ENCODE measurements around the gene AGPAT3.

Gene AGPAT3

DNA sequence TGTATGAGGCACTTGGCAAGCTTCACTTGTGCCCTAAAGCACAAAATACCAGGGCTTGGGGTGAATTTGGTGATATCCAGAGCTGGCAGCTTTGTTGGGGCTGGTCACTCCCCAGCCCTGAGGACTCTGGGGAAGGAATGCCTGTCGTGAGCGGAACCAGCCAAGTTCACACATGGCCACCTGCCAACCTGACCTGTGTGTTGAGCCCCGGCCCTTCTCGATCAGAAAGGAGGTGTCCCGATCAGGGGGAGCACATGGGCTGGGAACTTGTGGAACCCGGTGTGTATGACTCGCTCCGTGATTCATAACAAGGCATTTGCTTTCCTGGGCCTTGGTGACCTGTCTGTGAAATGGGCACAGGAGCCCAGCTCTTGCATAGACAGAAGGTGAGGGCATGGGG is 43.1 kb downstream of the AGPAT3 start:
- DNase-seq: no peak

DNA sequence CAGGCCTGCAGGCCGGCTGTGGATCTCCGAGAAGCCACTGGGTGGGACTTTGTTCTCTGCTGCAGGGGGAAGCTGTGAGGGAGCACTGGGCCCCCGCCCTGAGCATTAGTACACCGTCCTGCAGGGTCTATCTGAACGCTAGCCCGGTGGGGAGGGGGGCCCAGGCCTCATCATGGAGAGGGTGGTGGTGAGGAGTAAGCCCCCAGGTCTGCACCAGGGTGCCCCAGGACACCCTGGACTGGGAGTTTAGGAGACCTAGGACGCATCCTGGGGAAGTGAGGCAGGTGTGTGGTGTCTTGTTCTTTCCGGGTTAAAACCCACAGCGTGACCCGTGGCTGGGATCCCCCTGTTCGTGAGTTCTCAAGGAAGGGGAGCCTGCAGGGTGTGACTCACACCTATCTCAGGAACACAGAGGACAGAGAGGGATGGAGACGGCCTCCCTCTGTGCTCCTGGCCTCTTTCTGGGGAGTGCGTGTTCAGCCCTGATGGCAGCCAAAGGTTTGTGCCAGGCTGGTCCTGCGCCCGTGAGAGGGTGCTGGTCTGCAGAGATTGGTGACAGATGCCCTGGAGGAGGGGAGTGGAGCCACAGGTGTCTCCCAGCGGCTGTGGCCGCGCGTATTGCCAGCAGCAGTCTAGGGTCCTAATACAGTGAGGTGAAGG is 44.8 kb downstream of the AGPAT3 start:
- DNase-seq: no peak

DNA sequence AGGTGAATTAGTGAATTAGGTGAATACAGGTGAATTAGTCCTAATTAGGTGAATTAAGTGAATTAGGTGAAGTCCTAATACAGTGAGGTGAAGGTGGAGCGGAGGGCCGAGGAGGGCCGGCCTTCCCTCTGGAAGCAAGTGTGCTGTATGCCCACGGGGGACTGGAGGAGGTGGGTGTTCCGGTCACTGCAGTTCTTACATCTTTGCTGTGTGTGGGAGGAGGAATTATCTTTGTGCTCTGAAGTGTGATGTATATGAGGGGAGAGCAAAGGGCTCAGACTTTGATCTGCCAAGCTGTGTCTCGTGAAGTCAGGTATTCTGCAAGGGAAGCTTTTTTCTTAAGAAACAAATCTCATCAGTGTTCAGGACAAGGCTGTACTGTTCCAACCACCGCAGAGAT is 45.4 kb downstream of the AGPAT3 start:
- no peak for DNase-seq

DNA sequence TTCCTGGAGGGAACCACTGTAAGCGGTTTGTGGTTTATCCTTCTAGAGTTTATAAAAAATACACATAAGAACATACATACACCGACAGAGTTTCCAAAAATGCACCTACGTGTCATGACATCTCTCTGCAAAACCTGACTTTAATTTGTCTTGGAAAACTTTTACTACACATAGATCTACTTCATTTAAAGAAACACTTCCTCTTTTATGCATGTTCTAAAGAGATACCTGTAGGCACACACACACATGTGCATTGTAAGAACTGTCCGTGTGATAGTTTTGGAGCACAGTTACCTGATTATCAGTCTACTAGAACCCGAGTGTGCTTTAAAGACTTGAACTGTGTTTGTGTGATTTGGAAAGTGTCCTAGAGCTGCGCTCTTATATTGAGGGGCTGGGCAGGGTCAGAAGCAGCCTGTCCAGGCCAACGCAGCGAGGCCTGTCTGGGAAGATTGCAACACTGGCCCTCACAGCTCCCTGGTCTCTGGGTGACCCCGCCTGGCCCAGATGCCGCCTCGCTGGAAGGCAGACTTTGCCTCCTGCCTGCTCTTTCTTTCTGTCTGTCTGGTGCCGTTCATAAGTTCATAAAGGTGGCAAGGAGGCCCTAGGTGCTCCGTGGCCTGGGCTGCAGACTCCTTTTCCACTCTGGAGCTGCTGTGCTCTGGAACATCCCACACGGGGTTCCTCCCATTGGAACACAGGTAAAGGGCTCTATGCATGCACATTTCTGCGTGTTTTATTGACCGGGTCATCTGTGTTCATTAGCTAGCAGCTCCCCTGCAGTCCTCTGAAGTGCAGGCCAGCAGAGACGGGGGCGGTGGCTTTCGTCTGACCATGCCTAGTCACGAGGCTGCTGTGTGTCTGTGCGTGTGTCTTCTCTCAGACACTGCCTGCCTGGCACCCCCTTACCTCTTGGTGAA is 46.3 kb downstream of the AGPAT3 start:
- DNase-seq: no peak

DNA sequence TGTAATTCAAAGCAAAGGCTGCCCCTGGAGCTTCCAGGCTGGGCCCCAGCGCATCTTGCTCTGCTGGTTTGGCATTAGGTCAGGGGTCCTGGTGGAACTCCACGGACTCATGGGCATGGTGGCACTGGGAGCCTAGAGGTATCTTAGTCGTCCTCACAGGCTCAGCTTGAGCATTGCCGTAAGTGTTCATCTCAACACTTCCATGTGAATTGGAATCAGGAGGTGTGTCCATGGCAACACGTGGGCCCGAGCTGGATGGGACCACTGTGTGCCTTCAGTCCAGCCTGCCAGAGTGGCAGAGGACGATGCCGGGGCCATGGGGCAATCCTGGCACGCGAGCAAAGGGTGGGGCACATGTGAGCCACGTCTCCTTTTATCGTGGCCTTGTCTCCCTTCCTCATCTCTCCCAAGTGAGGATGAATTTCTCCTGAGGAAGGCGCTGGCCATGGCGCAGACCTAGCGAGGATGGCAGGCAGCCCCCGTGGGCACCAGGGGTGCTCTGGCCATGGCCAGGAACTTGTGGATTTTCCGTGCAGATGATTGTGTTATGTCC is 47.0 kb downstream of the AGPAT3 start:
- DNase-seq: no peak

DNA sequence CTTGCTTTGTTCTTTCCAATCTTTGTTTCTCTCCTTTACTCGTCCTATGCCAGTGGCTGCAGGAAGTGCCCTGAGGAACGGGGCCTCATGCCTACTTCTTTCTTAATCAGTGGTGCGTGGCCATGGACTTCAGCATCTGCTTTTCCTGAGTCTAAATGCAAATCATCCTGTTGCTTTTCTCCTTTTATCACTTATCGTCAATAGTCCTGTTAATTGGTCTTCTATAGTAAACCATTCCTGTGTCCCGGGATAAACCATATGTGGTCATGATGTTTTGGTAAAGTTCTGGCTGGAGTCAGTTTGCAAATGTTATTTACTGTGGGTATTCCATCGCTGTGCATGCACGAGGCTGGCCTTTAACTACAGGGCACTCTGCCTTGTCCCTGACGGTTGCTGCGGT is 47.5 kb downstream of the AGPAT3 start:
- no peak for DNase-seq

DNA sequence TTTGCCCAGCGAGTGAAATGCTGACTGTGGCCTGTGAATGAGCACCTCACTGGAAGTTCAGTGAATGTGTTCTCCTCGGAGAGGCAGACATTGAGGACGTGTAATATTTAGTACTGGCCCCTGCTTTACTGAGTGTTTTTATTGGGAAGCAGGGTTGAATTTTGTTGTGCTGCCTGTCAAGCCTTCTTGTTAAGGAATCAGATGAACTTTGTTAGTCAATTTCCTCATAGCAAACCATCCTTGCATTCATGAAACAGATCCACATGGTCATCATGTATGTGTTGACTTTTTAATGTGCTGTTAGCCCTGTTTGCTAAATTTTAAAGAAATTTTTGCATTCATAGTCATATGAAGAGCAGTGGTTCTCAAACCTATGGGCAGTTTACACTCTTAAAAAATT is 47.9 kb downstream of the AGPAT3 start:
- DNase-seq: no peak

DNA sequence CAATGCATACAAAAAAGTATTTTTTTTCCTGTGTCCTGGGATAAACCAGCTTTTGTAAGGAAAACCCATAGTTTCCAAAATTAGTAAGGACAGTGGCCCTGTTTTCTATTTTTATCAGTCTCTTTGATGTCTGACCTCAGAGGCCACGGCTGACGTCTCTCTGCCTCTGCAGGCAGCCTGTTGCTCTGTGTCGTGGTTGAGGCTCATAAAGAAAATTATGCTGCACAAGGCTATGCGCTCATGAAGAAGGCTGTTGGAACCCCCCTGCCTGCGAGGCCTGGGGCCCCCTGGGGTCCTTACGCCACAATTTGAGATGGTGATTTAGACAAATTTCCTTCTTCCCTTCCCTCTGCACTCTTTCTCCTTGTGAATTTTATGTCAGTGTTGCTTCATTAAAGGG is 48.9 kb downstream of the AGPAT3 start:
- DNase-seq: no peak

DNA sequence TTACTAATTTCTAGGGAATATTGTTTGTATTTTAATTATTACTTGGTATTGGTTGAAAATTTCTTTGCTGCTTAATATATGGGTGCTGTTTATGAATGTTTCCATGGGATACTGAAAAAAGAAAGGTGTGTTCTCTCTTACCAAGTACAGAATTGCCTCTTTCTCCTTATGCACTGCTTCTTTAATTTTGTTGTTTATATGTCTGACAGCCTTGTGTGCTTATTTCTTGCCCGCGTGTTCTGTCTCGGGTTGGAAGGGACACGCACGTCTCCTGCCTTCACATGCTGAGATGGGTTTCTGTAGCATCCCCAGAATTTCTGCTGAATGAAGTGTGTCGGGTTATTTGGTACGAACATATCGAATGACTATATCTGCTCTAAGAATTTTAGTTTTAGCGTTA is 51.1 kb downstream of the AGPAT3 start:
- DNase-seq: no peak

DNA sequence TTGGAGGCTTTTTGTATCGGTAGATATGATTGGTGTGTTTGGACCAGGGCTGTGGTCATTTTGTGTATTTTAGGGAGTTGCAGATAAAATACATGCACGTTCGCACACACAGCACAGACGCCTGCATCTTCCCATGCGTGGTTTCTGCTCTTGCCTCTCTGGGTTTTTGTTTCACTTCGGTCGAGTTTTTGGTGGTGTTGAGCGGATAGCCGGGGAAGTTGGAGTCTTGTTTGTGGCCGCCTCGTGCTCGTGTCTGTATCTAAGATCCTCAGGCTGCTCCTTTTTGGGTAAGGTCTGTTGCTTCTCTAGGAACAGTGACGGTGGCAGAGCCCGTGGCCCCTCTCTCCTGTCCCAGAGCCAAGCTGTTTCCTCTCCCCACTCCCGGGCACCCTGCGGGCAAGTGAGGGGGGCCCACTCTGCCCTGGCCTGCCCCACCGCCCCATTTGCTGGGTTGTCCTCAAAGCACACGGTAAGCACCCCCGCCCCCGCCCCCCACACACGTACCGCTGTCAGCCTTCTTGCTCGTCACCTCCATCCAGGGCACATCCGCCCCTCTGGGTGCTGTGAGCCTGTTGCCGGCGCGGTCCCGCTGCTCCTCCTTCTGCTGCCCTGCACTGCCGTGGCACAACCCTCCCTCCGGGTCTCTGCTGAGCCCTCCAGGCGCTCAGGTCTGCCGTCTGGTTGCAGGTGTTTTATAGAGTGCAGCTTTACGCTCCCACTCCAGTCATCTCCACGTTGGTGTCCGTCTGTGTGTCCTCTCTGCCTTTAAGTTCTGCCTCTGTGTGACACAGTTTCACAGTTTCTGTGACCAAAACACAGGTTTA is 51.9 kb downstream of the AGPAT3 start:
- DNase-seq: peak; percentile 15 to 70

DNA sequence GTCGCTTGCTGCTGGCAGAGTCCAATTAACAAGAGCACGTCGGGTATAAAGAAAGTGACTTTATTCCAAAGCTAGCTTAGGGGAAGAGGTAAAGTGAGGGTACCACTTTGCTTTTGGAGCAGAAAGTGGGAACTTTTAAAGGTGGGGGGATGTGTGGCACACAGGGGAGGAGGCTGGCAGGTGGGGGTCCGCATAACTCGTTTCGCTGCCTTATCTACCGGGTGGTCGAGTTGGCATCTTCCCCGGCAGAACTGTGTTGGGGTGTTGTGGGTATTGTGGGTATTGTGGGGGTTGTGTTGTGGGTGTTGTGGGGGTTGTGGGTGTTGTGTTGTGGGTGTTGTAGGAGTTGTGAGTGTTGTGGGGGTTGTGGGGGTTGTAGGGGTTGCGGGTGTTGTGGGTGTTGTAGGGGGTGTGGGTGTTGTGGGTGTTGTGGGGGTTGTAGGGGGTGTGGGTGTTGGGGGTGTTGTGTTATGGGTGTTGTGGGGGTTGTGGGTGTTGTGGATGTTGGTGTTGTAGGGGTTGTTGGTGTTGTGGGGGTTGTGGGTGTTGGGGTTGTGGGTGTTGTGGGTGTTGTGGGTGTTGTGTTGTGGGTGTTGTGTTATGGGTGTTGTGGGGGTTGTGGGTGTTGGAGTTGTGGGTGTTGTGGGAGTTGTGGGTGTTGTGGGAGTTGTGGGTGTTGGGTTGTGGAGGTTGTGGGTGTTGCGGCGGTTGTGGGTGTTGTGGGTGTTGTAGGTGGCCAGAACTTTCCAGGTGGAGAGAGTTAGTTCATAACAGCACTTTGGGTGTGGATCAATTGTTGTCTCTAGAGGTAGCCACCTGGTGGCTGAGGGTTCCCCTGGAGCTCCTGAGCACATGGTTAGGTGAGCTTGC is 52.7 kb downstream of the AGPAT3 start:
- no peak for DNase-seq

DNA sequence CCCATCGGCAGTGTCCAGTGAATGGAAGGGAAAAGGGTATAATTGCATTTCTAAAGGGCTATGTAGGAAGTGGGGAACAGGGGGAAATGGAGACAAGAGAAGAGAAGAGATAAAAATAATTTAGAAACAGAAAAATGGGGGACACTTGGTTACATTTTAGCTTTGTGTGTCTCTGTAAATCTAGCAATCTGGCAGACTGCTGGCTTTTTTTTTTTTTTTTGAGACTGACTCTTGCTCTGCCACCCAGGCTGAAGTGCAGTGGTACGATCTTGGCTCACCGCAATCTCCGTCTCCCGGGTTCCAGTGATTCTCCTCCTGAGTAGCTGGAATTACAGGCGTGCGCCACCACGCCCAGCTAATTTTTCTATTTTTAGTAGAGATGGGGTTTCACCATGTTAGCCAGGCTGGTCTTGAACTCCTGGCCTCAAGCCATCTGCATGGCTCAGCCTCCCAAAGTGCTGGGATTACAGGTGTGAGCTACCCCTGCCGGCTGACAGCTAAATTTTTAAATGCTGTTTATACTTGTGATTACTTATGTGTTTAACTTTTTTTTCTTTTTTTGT is 53.4 kb downstream of the AGPAT3 start:
- no peak for DNase-seq

DNA sequence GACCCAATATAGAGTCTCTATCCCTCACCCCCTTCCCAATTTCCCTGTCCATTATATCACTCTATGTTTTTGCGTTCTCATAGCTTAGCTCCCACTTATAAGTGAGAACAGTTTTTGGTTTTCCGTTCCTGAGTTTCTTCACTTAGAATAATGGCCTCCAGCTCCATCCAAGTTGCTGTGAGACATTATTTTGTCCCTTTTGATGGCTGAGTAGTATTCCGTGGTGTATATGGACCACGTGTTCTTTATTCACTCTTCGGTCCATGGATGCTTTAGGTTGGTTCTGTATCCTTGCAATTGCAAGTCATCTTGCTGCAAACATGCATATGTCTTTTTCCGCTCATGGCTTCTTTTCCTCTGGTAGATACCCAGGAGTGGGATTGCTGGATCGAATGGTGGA is 54.3 kb downstream of the AGPAT3 start:
- DNase-seq: no peak

DNA sequence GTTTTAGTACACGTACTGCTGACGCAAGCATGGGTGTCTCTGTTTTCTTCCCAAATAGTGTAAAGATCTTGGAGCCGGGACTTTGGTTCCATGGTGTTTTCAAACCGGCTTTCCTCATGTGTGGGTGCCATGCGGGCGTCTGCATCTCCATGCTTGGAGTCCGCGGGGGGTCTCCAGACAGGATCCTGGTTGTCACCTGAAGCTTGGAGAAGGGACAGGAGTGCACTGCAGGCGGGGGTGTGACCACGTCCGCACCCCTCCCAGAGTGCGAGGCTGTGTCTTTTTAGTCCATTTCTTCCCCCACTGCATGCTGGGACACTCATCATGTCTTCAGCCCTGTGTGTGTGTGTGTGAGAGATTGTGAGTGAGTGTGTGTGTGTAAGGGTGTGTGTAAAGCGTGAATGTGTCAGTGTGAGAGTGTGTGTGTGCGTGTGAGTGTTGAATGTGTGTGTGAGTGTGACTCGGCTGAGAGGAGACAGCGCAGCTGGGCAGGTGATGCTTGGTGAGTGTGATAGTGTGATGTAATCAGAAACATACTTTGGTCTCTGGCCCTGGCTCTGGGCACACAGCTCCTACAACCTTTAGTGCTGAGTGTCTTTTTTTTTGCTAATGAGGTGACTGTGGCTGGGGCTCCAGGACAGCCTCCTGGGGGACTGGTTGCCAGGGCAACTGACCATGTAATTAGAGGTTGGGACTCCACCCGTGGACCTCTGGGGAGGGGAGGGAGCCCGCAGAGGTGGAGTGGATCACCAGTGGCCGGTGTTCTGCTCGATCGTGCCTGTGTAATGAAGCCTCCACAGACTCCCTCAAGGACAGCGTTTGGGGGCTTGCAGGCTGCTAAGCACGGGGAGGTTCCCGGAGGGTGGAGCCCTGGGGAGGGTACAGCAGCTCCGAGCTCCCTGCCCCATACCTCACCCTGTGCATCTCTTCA is 55.1 kb downstream of the AGPAT3 start:
- DNase-seq: no peak

DNA sequence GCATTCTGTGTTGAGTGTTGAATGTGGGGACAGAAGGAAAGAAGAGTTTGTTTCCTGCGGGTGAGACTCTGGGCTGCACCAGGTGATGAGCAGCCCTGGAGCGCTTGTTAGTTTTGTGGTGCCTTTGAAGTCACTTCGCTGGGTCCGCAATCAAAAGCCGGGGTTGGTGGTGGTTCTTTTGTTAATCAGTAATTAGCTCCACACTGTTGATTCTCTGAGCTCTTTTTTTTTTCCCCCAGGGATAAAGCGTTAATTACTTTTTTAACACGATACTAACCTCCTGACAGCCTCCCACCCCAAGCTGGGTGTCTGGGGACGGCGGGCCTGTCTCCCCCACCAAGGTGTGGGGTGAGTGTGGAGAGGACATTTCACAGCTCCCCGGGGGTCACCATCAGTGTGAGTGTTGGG is 56.6 kb downstream of the AGPAT3 start:
- DNase-seq: no peak

DNA sequence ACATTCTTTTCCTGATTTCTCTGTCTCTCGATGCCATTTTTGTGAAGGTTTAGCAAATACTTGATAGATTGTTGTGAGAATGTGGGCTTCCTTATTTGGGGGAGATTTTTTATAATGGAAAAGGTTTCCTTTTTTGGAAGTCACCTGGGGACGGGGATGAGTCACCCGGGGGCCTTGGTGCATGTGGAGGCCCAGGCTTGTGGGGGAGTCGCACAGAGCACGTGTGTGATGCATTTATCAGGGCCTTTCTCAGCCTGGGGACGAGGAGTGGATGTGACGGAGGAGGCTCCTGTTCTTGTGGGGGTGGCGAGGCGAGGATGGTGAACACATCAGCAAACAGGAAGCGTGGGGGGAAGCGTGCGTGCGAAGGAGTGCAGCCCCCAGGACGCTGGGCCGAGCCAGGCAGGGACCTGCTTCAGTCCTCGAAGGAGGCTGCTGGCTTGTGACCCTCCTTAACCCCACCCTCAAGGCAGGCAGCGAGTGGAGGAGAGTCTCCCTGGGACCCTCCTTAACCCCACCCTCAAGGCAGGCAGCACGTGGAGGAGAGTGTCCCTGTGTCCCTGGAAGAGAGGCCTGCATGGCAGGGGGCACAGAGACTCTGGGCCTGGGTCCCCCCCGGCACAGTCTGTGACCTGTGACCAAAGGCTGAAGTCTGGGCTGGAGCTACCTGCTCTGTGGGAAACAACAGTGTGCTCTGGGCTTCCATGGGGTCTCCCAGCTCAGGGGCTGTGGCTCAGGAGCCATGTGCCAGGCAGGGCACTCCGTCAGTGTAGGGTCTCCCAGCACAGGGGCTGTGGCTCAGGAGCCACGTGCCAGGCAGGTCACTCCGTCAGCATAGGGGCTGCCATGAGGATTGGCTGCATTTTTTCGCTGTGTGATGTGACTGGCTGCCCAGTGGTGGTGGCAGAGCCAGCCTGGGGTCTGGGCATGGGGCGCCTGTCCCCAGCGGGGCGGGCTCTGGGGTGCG is 57.2 kb downstream of the AGPAT3 start:
- DNase-seq: peak in 1 of 2 donors; percentile 97

DNA sequence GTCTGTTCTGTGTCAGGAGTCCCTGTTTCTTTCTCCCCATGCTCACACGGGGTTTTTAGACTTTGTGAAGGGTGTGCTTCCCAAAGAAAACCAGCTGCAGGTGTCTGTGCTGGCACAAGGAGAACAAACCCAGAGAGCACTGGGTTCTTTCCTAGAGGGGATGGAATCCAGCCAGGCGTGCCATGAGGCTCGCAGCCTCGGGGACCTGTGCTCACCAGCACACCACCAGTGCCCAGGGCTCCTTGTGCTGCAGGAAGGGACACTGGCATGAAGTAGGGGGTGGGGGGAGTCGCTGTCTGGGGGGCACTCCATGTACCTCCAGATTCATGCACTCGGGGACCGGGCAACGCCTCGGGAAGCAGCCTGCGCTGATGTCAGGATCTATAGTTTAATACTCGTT is 57.9 kb downstream of the AGPAT3 start:
- DNase-seq: no peak

DNA sequence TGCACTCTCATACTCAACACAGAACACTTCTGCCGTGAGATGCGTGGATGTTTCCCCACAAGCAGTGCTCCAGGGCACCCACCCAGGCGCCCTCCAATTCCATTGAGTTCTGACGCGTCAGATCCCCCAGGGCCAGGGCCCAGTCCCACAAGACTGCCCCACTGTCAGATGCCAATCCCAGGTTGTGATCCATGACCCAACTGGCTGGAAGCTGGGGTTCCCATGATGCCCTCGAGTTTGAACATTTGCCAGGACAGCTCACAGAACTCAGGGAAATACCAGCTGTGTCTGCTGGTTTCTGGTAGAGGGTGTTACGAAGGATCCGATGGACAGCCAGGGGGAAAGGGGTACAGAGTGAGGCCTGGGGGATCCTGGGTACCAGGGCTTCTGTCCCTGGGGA is 58.4 kb downstream of the AGPAT3 start:
- no peak for DNase-seq

DNA sequence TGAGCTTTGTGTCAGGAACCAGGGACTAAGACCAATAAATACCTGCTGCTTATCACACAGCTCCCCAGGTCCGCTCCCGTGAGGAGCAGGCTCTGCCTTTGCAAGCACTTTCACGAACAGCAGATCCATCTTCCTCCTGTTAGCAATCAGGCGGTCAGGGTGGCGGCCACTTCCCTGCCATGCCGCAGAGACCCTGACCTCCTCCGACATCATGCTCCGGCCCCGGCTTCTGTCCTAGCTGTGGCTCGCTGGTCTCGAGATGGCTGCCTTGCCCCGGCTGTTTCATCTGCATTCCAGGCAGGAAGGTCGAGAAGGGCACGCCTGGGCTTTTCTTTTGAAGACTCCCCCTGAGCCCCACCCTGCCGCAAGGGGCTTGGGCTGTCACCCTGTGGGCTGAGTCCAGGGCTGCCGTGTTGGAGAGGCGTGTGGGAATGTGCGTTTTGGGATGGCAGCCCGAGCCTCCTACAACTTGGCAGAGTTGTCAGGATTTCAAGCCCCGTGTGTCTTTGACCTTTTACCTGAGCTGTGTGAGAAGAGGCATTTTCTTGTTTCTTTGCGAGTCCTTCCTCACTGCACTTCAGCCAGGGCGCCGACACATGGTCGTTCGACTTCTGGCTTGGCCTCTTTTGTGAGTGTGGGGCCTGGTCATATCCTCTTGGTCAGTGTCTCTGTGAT is 59.5 kb downstream of the AGPAT3 start:
- no peak for DNase-seq

All from bone marrow (tissue), 2 donors.